Stomach (tissue), 4 donors: ENCODE results near the gene PSME4.
"Not testable (repeated sequence)": the region's sequence is repeated elsewhere in the genome, so short reads cannot be mapped to it uniquely, and the experiment has no call there.

Source experiments
- POLR2A ChIP-seq, 4 donors: fragments of 450-650 bp; IDR thresholded peaks; one replicate each; pipeline ENCODE4 v1.6.1; 2016; ENCODE audit warnings: antibody characterized with exemption in 4 of 4, control low read depth in 2 of 4, mild to moderate bottlenecking in 1 of 4, moderate library complexity in 1 of 4
- POLR2AphosphoS5 ChIP-seq, 3 donors: sonication (generic); formaldehyde crosslinking; IDR thresholded peaks; one replicate each; pipeline ENCODE4 v1.6.1; 2016; ENCODE audit warnings: antibody characterized with exemption in 3 of 3
- TF ChIP-seq, protein P1 (sequence below), 7 experiments: fragments of 450-650 bp in 4 of 7; fragments of 200-600 bp in 3 of 7; sonication (generic) in 3 of 7; IDR thresholded peaks; one replicate each; pipeline ENCODE4 v1.5.1; 2016 to 2019; ENCODE audit warnings: antibody characterized with exemption in 7 of 7, control low read depth in 2 of 7, mild to moderate bottlenecking in 1 of 7

- TF ChIP-seq, protein P1, sequence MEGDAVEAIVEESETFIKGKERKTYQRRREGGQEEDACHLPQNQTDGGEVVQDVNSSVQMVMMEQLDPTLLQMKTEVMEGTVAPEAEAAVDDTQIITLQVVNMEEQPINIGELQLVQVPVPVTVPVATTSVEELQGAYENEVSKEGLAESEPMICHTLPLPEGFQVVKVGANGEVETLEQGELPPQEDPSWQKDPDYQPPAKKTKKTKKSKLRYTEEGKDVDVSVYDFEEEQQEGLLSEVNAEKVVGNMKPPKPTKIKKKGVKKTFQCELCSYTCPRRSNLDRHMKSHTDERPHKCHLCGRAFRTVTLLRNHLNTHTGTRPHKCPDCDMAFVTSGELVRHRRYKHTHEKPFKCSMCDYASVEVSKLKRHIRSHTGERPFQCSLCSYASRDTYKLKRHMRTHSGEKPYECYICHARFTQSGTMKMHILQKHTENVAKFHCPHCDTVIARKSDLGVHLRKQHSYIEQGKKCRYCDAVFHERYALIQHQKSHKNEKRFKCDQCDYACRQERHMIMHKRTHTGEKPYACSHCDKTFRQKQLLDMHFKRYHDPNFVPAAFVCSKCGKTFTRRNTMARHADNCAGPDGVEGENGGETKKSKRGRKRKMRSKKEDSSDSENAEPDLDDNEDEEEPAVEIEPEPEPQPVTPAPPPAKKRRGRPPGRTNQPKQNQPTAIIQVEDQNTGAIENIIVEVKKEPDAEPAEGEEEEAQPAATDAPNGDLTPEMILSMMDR (IDR thresholded peaks at IDR 0.05) = not testable (repeated sequence)
- TF ChIP-seq POLR2A, POLR2AphosphoS5 (IDR thresholded peaks at IDR 0.05): not testable (repeated sequence)
Observed at GRCh38 chr2:53851052-53851757, 119.6 kb downstream of the PSME4 start.
